GM04504 (cell line): ENCODE measurements around the gene GALNS.

ENCODE experiments used
- DNase-seq: peaks from one replicate; pipeline ENCODE4 v3.0.0-alpha.2; 2012; ENCODE audit warnings: low read depth

The GALNS gene

GRCh38 chr16:88816736-88817535 is 39.8 kb downstream of the GALNS start:
- no peak for DNase-seq

- no peak for DNase-seq
Measured at GRCh38 chr16:88815901-88816589, 40.7 kb downstream of the GALNS start.

GRCh38 chr16:88815227-88815626 is 41.5 kb downstream of the GALNS start:
- DNase-seq: no peak

GRCh38 chr16:88814144-88814502 is 42.6 kb downstream of the GALNS start:
- DNase-seq: no peak

GRCh38 chr16:88813269-88814143 is 43.2 kb downstream of the GALNS start:
- DNase-seq: no peak

GRCh38 chr16:88812513-88813268 is 44.1 kb downstream of the GALNS start:
- peak; percentile 27 for DNase-seq

- peak; percentile 81 for DNase-seq
Measured at GRCh38 chr16:88811769-88812512, 44.8 kb downstream of the GALNS start, which contains the start of gene APRT. Gene APRT (minus strand): TSS chr16:88811928. CDS start chr16:88811899, 29 bp downstream.

- peak; percentile 46 for DNase-seq
Measured at GRCh38 chr16:88810912-88811768, 45.6 kb downstream of the GALNS start.

- no peak for DNase-seq
Measured at GRCh38 chr16:88810166-88810911, 46.4 kb downstream of the GALNS start.

- DNase-seq: no peak
Measured at GRCh38 chr16:88809676-88810165, 47.0 kb downstream of the GALNS start.

GRCh38 chr16:88809068-88809675 is 47.6 kb downstream of the GALNS start:
- no peak for DNase-seq

- no peak for DNase-seq
Measured at GRCh38 chr16:88807626-88808453, 48.9 kb downstream of the GALNS start.

GRCh38 chr16:88807142-88807625 is 49.6 kb downstream of the GALNS start:
- DNase-seq: no peak

- DNase-seq: no peak
Measured at GRCh38 chr16:88806491-88807111, 50.1 kb downstream of the GALNS start.

- DNase-seq: no peak
Measured at GRCh38 chr16:88805887-88806393, 50.8 kb downstream of the GALNS start.

GRCh38 chr16:88805340-88805715 is 51.4 kb downstream of the GALNS start:
- DNase-seq: no peak
